ENCODE results near the gene PSMG4. TPM values are rescaled to one million over a fixed set of nuclear protein-coding genes. Genes with fewer than 3 reads are reported as not detected.
A peak's percentile ranks its signal among the peaks of the same experiment; 100 is the strongest.

PSMG4 gene
- total RNA-seq, 1 experiment from 2014 or later: 35.0 TPM

DNA sequence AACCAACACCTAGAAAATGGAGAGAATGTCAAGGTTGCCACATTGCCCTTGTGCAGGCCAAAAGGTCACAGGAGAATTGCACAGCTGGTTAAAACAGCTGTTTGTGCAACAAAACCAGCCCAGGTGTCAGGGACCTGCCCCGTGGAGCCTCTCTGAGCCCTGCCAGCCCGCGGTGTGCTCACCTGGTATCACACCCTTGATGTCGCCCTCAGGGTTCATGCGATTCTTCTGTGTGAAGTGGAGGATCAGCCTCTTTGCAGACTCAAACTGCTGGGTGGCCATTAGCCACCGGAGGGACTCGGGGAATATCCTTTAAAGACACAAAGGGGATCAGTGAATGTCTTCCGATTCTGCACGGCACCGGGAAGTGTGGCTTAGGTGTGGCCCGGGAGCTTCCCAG, 39.2 kb downstream of the PSMG4 start:
- Histone ChIP-seq H2AFZ (ENCODE audit: low read depth, low read length, poor library complexity, severe bottlenecking) (no peak overlapping the region), H4K20me1 (ENCODE audit: insufficient read depth) (no peaks in the 10 kb centered on the region), H3K4me1 (ENCODE audit: control insufficient read depth in 1 of 2, insufficient read depth in 2 of 2, low read length in 2 of 2) (no peaks in the 10 kb centered on the region), H3K9me2 (ENCODE audit: insufficient read depth) (no peaks in the 10 kb centered on the region), H3K27ac (ENCODE audit: low read depth, low read length) (no peak overlapping the region), H3K4me3 (replicated peaks in 1 of 2; ENCODE audit: low read depth in 1 of 2, low read length in 2 of 2) (no peak overlapping the region), H3K79me2 (ENCODE audit: insufficient read depth, low read length) (no peaks in the 10 kb centered on the region), H3K4me2 (ENCODE audit: low read length) (no peak overlapping the region), H3K9me3 (ENCODE audit: control insufficient read depth in 1 of 2, insufficient read depth in 1 of 2, low read depth in 1 of 2, low read length in 2 of 2) (no peaks in the 10 kb centered on the region), H3K9ac (ENCODE audit: low read length) (no peak overlapping the region), H3K36me3 (ENCODE audit: control insufficient read depth in 1 of 2, insufficient read depth in 2 of 2, low read length in 2 of 2) (no peaks in the 10 kb centered on the region), H3K27me3 (ENCODE audit: insufficient read depth, low read length) (no peaks in the 10 kb centered on the region)
- ChIA-PET POLR2A (no interaction called here), RAD21 (ENCODE audit: low non-redundant PET in 1 of 2, low total read pairs in 2 of 2, uncharacterized antibody in 2 of 2, unreplicated experiment in 2 of 2) (interaction anchor here in 1 of 2 experiments (0.5 kb wide), 1 partner anchor 914 kb away, joined by 3 read pairs; no protein-coding TSS in a partner anchor), CTCF (no interaction called here)
- TF ChIP-seq RAD21 (IDR thresholded peaks at IDR 0.05; ENCODE audit: low read depth) (peak; percentile 21; the same call in 1 of the 2 replicates), FOSL1 (IDR thresholded peaks at IDR 0.05; ENCODE audit: low read depth) (no peak)
- DNase-seq (ENCODE audit: low read depth, low spot score) (no peak), ATAC-seq (no peak)
- intact Hi-C loops (cut with micrococcal nuclease): loop anchor here (5.0 kb wide), 1 partner anchor 434 kb away; no protein-coding TSS in a partner anchor
- no TSS peak for BruUV-seq (replicated peaks)

GRCh38 chr6:3299221-3299620, 40.5 kb downstream of the PSMG4 start:
- TF ChIP-seq CEBPB (IDR thresholded peaks at IDR 0.05; ENCODE audit: low read depth) (no peak), SP1 (IDR thresholded peaks at IDR 0.05; ENCODE audit: low read depth) (no peak), POLR2A (IDR thresholded peaks at IDR 0.05; ENCODE audit: borderline replicate concordance, extremely low read depth, insufficient read depth, insufficient read length) (no peak), FOSL1 (IDR thresholded peaks at IDR 0.05; ENCODE audit: low read depth) (no peak), POLR2AphosphoS5 (IDR thresholded peaks at IDR 0.05; ENCODE audit: low read depth, low read length) (no peak), EGR1 (IDR thresholded peaks at IDR 0.05; ENCODE audit: low read depth) (no peak), YY1 (IDR thresholded peaks at IDR 0.05; ENCODE audit: extremely low read depth, insufficient replicate concordance, low read depth, low read length) (no peak), JUND (IDR thresholded peaks at IDR 0.05) (no peak), TCF7L2 (IDR thresholded peaks at IDR 0.05; ENCODE audit: borderline replicate concordance, extremely low read depth, insufficient read depth, insufficient read length) (no peak), RAD21 (IDR thresholded peaks at IDR 0.05; ENCODE audit: low read depth) (no peak), ZFX (IDR thresholded peaks at IDR 0.05) (no peak), SIN3A (IDR thresholded peaks at IDR 0.05; ENCODE audit: low read depth) (no peak), CBX3 (IDR thresholded peaks at IDR 0.05; ENCODE audit: low read depth) (no peak), ZNF274 (IDR thresholded peaks at IDR 0.05; ENCODE audit: low read depth, low read length) (no peak), SRF (IDR thresholded peaks at IDR 0.05; ENCODE audit: low read depth) (no peak)
- TF ChIP-seq, protein P1, sequence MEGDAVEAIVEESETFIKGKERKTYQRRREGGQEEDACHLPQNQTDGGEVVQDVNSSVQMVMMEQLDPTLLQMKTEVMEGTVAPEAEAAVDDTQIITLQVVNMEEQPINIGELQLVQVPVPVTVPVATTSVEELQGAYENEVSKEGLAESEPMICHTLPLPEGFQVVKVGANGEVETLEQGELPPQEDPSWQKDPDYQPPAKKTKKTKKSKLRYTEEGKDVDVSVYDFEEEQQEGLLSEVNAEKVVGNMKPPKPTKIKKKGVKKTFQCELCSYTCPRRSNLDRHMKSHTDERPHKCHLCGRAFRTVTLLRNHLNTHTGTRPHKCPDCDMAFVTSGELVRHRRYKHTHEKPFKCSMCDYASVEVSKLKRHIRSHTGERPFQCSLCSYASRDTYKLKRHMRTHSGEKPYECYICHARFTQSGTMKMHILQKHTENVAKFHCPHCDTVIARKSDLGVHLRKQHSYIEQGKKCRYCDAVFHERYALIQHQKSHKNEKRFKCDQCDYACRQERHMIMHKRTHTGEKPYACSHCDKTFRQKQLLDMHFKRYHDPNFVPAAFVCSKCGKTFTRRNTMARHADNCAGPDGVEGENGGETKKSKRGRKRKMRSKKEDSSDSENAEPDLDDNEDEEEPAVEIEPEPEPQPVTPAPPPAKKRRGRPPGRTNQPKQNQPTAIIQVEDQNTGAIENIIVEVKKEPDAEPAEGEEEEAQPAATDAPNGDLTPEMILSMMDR (IDR thresholded peaks at IDR 0.05 in 2 of 3, conservative IDR thresholded peaks at IDR 0.05 in 1 of 3; ENCODE audit: borderline replicate concordance in 1 of 3, insufficient read depth in 1 of 3, low read depth in 2 of 3, low read length in 2 of 3): no peak
- TF ChIP-seq, protein P2, sequence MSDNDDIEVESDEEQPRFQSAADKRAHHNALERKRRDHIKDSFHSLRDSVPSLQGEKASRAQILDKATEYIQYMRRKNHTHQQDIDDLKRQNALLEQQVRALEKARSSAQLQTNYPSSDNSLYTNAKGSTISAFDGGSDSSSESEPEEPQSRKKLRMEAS (IDR thresholded peaks at IDR 0.05): no peak
- H3K79me2 ChIP-seq (ENCODE audit: insufficient read depth, low read length): no peaks in the 10 kb centered on the region
- H3K27me3 ChIP-seq (ENCODE audit: insufficient read depth, low read length): no peaks in the 10 kb centered on the region
- CTCF ChIA-PET: no interaction called here
- H3K4me2 ChIP-seq (ENCODE audit: low read length): no peak overlapping the region
- RAD21 ChIA-PET (ENCODE audit: low non-redundant PET in 1 of 2, low total read pairs in 2 of 2, uncharacterized antibody in 2 of 2, unreplicated experiment in 2 of 2): no interaction called here
- no peaks in the 10 kb centered on the region for H4K20me1 ChIP-seq (ENCODE audit: insufficient read depth)
- H3K27ac ChIP-seq (ENCODE audit: low read depth, low read length): no peak overlapping the region
- intact Hi-C loops (cut with micrococcal nuclease): loop anchor here (5.0 kb wide), 1 partner anchor 433 kb away; no protein-coding TSS in a partner anchor
- no peak overlapping the region for H3K9ac ChIP-seq (ENCODE audit: low read length)
- no peak overlapping the region for H2AFZ ChIP-seq (ENCODE audit: low read depth, low read length, poor library complexity, severe bottlenecking)
- ATAC-seq (no peak), DNase-seq (ENCODE audit: low read depth, low spot score) (no peak)
- no peaks in the 10 kb centered on the region for H3K9me3 ChIP-seq (ENCODE audit: control insufficient read depth in 1 of 2, insufficient read depth in 1 of 2, low read depth in 1 of 2, low read length in 2 of 2)
- H3K4me1 ChIP-seq (ENCODE audit: control insufficient read depth in 1 of 2, insufficient read depth in 2 of 2, low read length in 2 of 2): no peaks in the 10 kb centered on the region
- no peaks in the 10 kb centered on the region for H3K36me3 ChIP-seq (ENCODE audit: control insufficient read depth in 1 of 2, insufficient read depth in 2 of 2, low read length in 2 of 2)
- H3K4me3 ChIP-seq (replicated peaks in 1 of 2; ENCODE audit: low read depth in 1 of 2, low read length in 2 of 2): no peak overlapping the region
- H3K9me2 ChIP-seq (ENCODE audit: insufficient read depth): no peaks in the 10 kb centered on the region
- POLR2A ChIA-PET: no interaction called here
- no TSS peak for BruUV-seq (replicated peaks)
